HL-60/S4 treated with retinoic acid at 250 ng/mL for 4 days and 3 days (cell line): ENCODE results near the gene SNRPD2.
"Not testable (repeated sequence)": the region's sequence is repeated elsewhere in the genome, so short reads cannot be mapped to it uniquely, and the experiment has no call there.

Source experiments
- in situ Hi-C: fragments of 300-500 bp; cut with MboI; formaldehyde crosslinking; loops from 2 replicates; pipeline ENCODE4 v1.7.0; 2022; ENCODE audit warnings: low sequenced_read_pairs

Gene SNRPD2

GRCh38 chr19:45705710-45706415 is 14.1 kb upstream of the SNRPD2 start:
- in situ Hi-C loops: no loop called here

- in situ Hi-C loops: no loop called here
Measured at GRCh38 chr19:45705115-45705514, 13.4 kb upstream of the SNRPD2 start.

GRCh38 chr19:45701676-45702075 is 9.9 kb upstream of the SNRPD2 start:
- in situ Hi-C loops: no loop called here

GRCh38 chr19:45693106-45693788 is 1.5 kb upstream of the SNRPD2 start:
- in situ Hi-C loops: no loop called here

- in situ Hi-C loops: no loop called here
Measured at GRCh38 chr19:45692187-45693105, 693 bp upstream of the SNRPD2 start, which contains the start of gene QPCTL. TSS of gene QPCTL (plus strand) at chr19:45692666. CDS start at chr19:45692704, 38 bp downstream.

GRCh38 chr19:45687599-45687998 is 4.2 kb downstream of the SNRPD2 start:
- in situ Hi-C loops: no loop called here

GRCh38 chr19:45685045-45685444 is 6.7 kb downstream of the SNRPD2 start:
- in situ Hi-C loops: not testable (repeated sequence)

- in situ Hi-C loops: no loop called here
Measured at GRCh38 chr19:45682908-45683307, 8.8 kb downstream of the SNRPD2 start.

- in situ Hi-C loops: no loop called here
Measured at GRCh38 chr19:45682117-45682516, 9.6 kb downstream of the SNRPD2 start.

GRCh38 chr19:45681391-45682015 is 10.2 kb downstream of the SNRPD2 start:
- in situ Hi-C loops: no loop called here

GRCh38 chr19:45677351-45678230 is 14.2 kb downstream of the SNRPD2 start:
- in situ Hi-C loops: no loop called here

GRCh38 chr19:45676851-45677263 is 14.9 kb downstream of the SNRPD2 start:
- in situ Hi-C loops: no loop called here

GRCh38 chr19:45674946-45675345 is 16.8 kb downstream of the SNRPD2 start:
- in situ Hi-C loops: no loop called here

GRCh38 chr19:45670670-45671453 is 20.9 kb downstream of the SNRPD2 start:
- in situ Hi-C loops: no loop called here

GRCh38 chr19:45668342-45668871 is 23.3 kb downstream of the SNRPD2 start:
- in situ Hi-C loops: no loop called here

GRCh38 chr19:45667620-45668341 is 24.0 kb downstream of the SNRPD2 start, which contains the start of gene GIPR:
TSS of gene GIPR (plus strand) at chr19:45668221. CDS start at chr19:45669521, 1,300 bp downstream.
- in situ Hi-C loops: no loop called here

GRCh38 chr19:45664575-45664974 is 27.2 kb downstream of the SNRPD2 start:
- in situ Hi-C loops: no loop called here

- in situ Hi-C loops: no loop called here
Measured at GRCh38 chr19:45663800-45664199, 28.0 kb downstream of the SNRPD2 start.
